ENCODE measurements around the gene RAB40B.

The RAB40B gene

DNA sequence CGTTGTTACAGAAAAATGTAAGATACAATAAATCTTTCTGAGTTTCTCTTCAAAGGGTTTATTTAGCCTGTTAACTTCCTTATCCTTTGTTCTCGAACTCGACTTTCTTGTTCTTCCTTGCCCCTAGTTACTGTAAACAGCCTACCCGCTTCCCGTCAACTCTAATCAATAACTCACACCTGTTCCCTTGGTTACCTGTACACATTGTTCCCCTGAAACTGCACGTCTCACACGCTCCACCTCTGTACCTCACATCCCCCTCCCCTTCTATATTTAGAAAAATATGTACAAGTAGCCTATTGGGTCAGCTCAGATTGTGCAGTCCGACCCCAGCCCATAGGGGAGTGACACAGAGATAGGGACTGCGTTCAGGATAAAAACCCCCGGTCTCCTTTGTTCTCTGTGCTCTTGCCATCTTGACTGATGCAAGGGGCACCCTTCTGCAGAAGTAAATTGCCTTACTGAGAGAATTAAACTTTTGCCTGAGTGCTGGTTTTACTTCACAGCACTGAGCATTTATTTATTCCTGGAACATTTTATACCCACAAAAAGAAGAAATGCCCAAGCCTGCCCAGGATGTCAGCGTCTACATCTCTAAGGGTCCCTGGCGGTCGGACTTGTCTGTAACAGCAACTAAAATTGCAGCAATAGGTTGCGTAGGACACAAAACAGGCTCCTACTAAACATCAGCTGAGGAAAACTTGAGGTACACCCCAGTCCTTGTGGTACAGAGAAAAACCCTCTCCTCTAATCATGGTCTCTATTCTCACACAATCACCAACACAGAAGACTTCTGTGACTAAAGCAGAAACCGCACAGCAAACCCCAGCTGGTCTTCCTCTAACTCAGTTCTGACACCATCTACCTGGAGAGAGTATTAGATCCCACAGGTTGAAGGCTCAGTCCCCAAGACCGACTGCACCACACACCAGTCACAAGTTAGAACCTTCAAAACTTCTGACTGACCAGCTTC, 61.6 kb downstream of the RAB40B start:
- H3K27ac ChIP-seq, result no peak overlapping the region
- in situ Hi-C loops (cut with HindIII; ENCODE audit: low pct_ligation_motif_present, low sequenced_read_pairs), result no loop called here
- peaks cover 27% of the 10 kb centered on the region for H3K36me3 ChIP-seq (replicated peaks)
- no peak for DNase-seq
- no peak for TF ChIP-seq CTCF (IDR thresholded peaks at IDR 0.05; ENCODE audit: low read depth, low read length, missing control alignments)
- H3K27me3 ChIP-seq (replicated peaks), result no peaks in the 10 kb centered on the region
- H3K4me3 ChIP-seq (ENCODE audit: low read depth, low read length), result no peak overlapping the region

DNA sequence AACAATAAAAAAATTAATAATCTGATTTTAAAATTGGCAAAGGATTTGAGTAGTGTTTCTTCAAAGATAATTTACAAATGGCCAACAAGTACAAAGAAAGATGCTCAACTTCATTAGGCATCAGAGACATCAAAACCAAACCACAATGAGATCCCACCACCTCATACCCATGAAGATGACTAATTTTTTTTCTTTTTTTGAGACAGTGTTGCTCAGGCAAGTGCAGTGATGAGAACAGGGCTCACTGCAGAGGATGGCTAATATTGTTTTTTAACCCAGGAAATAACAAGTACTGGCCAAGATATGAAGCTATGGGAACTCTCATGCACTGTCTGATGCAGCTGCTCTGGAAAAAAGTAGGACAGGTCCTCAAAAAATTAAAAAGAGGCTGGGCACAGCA, 65.2 kb downstream of the RAB40B start:
- Histone ChIP-seq H3K4me3 (ENCODE audit: low read depth, low read length) (no peak overlapping the region), H3K27ac (no peak overlapping the region), H3K27me3 (replicated peaks) (no peaks in the 10 kb centered on the region), H3K36me3 (replicated peaks) (peaks cover 22% of the 10 kb centered on the region)
- no peak for TF ChIP-seq CTCF (IDR thresholded peaks at IDR 0.05; ENCODE audit: low read depth, low read length, missing control alignments)
- in situ Hi-C loops (cut with HindIII; ENCODE audit: low pct_ligation_motif_present, low sequenced_read_pairs), result no loop called here
- no peak for DNase-seq

DNA sequence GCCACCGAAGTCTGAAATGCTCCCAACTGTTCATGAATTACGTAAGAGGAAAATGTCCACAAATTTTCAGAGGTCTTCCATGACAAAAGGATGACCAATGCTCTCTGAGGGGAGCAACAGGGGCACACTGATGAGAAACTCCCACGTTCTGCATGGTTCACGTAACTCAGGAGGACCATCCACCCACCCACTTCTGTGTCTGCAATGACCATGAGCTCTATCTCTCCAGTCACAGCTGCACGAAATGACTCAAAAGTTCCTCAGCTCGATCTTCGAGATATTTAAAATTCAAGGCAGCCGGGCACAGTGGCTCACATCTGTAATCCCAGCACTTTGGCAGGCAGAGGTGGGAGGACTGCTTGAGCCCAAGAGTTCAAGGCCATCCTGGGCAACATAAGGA, 66.0 kb downstream of the RAB40B start:
- no peak overlapping the region for H3K27ac ChIP-seq
- TF ChIP-seq CTCF (IDR thresholded peaks at IDR 0.05; ENCODE audit: low read depth, low read length, missing control alignments), result no peak
- in situ Hi-C loops (cut with HindIII; ENCODE audit: low pct_ligation_motif_present, low sequenced_read_pairs), result no loop called here
- no peak overlapping the region for H3K4me3 ChIP-seq (ENCODE audit: low read depth, low read length)
- H3K27me3 ChIP-seq (replicated peaks), result no peaks in the 10 kb centered on the region
- H3K36me3 ChIP-seq (replicated peaks), result peaks cover 31% of the 10 kb centered on the region
- DNase-seq, result no peak

DNA sequence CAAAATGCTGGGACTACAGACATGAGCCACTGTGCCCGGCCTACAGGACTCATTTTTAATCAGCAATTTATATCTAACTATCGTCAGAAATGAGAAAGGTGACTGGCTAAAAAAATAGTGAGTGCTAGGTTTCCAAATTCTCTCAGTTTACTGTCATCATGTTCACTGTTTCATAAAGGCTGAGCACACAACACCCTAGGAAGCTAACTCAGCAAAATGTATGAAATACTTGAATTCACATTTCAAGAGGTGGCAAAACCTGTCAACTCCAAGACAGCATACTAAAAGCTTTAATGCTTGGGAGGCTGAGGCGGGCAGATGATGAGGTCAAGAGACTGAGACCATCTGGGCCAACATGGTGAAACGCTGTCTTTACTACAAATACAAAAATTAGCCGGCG, 67.0 kb downstream of the RAB40B start:
- Histone ChIP-seq H3K27ac (no peak overlapping the region), H3K27me3 (replicated peaks) (no peaks in the 10 kb centered on the region), H3K36me3 (replicated peaks) (peaks cover 38% of the 10 kb centered on the region), H3K4me3 (ENCODE audit: low read depth, low read length) (no peak overlapping the region)
- TF ChIP-seq CTCF (IDR thresholded peaks at IDR 0.05; ENCODE audit: low read depth, low read length, missing control alignments), result no peak
- in situ Hi-C loops (cut with HindIII; ENCODE audit: low pct_ligation_motif_present, low sequenced_read_pairs), result no loop called here
- DNase-seq, result no peak

DNA sequence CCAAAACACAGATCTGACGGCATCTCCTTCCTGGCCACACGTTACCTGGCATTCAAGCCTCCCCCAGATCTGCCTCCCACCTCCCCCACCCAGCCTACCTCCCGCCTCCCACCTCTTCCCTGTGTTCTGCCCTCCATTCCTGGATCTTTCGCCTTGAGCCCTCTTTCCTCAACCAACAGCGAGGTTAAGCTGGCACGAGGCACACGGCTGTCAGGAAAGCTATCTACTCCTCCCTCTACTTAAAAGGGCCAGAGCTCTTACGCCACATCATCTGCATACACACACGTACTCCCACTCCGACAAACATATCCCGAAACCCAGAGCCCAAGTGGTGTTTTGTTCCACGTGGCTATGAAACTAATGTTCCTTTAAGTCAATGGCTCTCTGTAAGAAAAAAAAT, 68.3 kb downstream of the RAB40B start:
- TF ChIP-seq CTCF (IDR thresholded peaks at IDR 0.05; ENCODE audit: low read depth, low read length, missing control alignments), result no peak
- Histone ChIP-seq H3K36me3 (replicated peaks) (peaks cover 45% of the 10 kb centered on the region), H3K4me3 (ENCODE audit: low read depth, low read length) (no peak overlapping the region), H3K27me3 (replicated peaks) (no peaks in the 10 kb centered on the region), H3K27ac (no peak overlapping the region)
- DNase-seq, result no peak
- in situ Hi-C loops (cut with HindIII; ENCODE audit: low pct_ligation_motif_present, low sequenced_read_pairs), result no loop called here

Measured in brain microvascular endothelial cell (primary cell).